HEK293 (cell line): ENCODE measurements around the gene CALML3.

Experiments
- CTCF ChIA-PET: fragments of 350-600 bp; formaldehyde crosslinking; extraction: SDS; loops from one replicate; lab custom pipeline; 2021; ENCODE audit warnings: antibody characterized with exemption; lab: Yijun Ruan, JAX
- POLR2A ChIA-PET: fragments of 300-600 bp; formaldehyde crosslinking; extraction: SDS; loops from one replicate; lab custom pipeline; 2020; ENCODE audit warnings: antibody characterized with exemption, inconsistent platforms; lab: Yijun Ruan, JAX
- H3K27ac ChIP-seq: fragments of 200-500 bp; sonication (Bioruptor generic); 2 replicates; pipeline ENCODE4 v1.5.1; 2014; ENCODE audit warnings: low read depth, low read length, control low read depth, inconsistent platforms; ENCODE audit errors: extremely low read depth
- H3K36me3 ChIP-seq, 2 experiments: fragments of 200-500 bp in 1 of 2; sonication (Bioruptor generic) in 1 of 2; 1 replicate in 1 of 2; 2 replicates in 1 of 2; pipeline ENCODE4 v1.5.1; 2014 to 2017; ENCODE audit warnings: inconsistent platforms in 2 of 2, low read length in 2 of 2; ENCODE audit not compliant: control insufficient read depth in 2 of 2, insufficient read depth in 1 of 2
- H3K4me1 ChIP-seq: fragments of 200-500 bp; sonication (Bioruptor generic); 2 replicates; pipeline ENCODE4 v1.5.1; 2014; ENCODE audit warnings: mild to moderate bottlenecking, low read length, inconsistent platforms; ENCODE audit not compliant: control insufficient read depth, insufficient read depth
- H3K4me3 ChIP-seq: 2 replicates; pipeline ENCODE4 v1.5.1; 2011; ENCODE audit warnings: low read depth, mild to moderate bottlenecking, control low read depth, low read length, moderate library complexity
- H3K9me3 ChIP-seq: fragments of 200-500 bp; sonication (Bioruptor generic); 2 replicates; pipeline ENCODE4 v1.5.1; 2014; ENCODE audit warnings: low read depth, low read length, inconsistent platforms; ENCODE audit not compliant: control insufficient read depth, insufficient read depth
- GLIS2 ChIP-seq: fragments of 450-650 bp; formaldehyde crosslinking; IDR thresholded peaks from 2 replicates; pipeline ENCODE4 v1.5.1; 2016; ENCODE audit warnings: missing biosample characterization, missing genetic modification characterization
- KLF1 ChIP-seq: fragments of 450-650 bp; formaldehyde crosslinking; IDR thresholded peaks from 2 replicates; pipeline ENCODE4 v1.5.1; 2016; ENCODE audit warnings: missing biosample characterization, missing genetic modification characterization
- KLF7 ChIP-seq: fragments of 450-650 bp; formaldehyde crosslinking; IDR thresholded peaks from 2 replicates; pipeline ENCODE4 v1.5.1; 2016; ENCODE audit warnings: missing biosample characterization, missing genetic modification characterization, borderline replicate concordance
- RBAK ChIP-seq: fragments of 450-650 bp; formaldehyde crosslinking; IDR thresholded peaks from 2 replicates; pipeline ENCODE4 v1.5.1; 2016; ENCODE audit warnings: missing biosample characterization, missing genetic modification characterization
- TRIM28 ChIP-seq: IDR thresholded peaks from 2 replicates; pipeline ENCODE4 v1.6.1; 2011; ENCODE audit warnings: low read length, control low read depth, borderline replicate concordance
- ZNF112 ChIP-seq: fragments of 450-650 bp; formaldehyde crosslinking; IDR thresholded peaks from 2 replicates; pipeline ENCODE4 v1.5.0; 2017; ENCODE audit warnings: missing biosample characterization, missing genetic modification characterization
- ZNF121 ChIP-seq: fragments of 450-650 bp; formaldehyde crosslinking; IDR thresholded peaks from 2 replicates; pipeline ENCODE4 v1.5.1; 2016; ENCODE audit warnings: missing biosample characterization, missing genetic modification characterization
- ZNF155 ChIP-seq: fragments of 450-650 bp; formaldehyde crosslinking; IDR thresholded peaks from 2 replicates; pipeline ENCODE4 v1.5.1; 2016; ENCODE audit warnings: missing biosample characterization, missing genetic modification characterization
- ZNF19 ChIP-seq: fragments of 450-650 bp; formaldehyde crosslinking; IDR thresholded peaks from 2 replicates; pipeline ENCODE4; 2016; ENCODE audit warnings: missing biosample characterization, missing genetic modification characterization, low read depth
- ZNF221 ChIP-seq: fragments of 450-650 bp; formaldehyde crosslinking; IDR thresholded peaks from 2 replicates; pipeline ENCODE4 v1.5.1; 2017; ENCODE audit warnings: missing biosample characterization, missing genetic modification characterization, borderline replicate concordance
- ZNF248 ChIP-seq: fragments of 450-650 bp; formaldehyde crosslinking; IDR thresholded peaks from 2 replicates; pipeline ENCODE4 v1.5.1; 2017; ENCODE audit warnings: missing biosample characterization, missing genetic modification characterization
- ZNF292 ChIP-seq: fragments of 450-650 bp; formaldehyde crosslinking; IDR thresholded peaks from 2 replicates; pipeline ENCODE4 v1.5.1; 2016; ENCODE audit warnings: low read depth, missing biosample characterization, missing genetic modification characterization, borderline replicate concordance
- ZNF324 ChIP-seq: fragments of 450-650 bp; formaldehyde crosslinking; IDR thresholded peaks from 2 replicates; pipeline ENCODE4 v1.5.1; 2016; ENCODE audit warnings: missing biosample characterization, missing genetic modification characterization
- ZNF426 ChIP-seq: fragments of 450-650 bp; formaldehyde crosslinking; IDR thresholded peaks from 2 replicates; pipeline ENCODE4 v1.5.1; 2017; ENCODE audit warnings: missing biosample characterization, missing genetic modification characterization, mild to moderate bottlenecking, inconsistent platforms, moderate library complexity
- ZNF514 ChIP-seq: fragments of 450-650 bp; formaldehyde crosslinking; IDR thresholded peaks from 2 replicates; pipeline ENCODE4 v1.5.1; 2016; ENCODE audit warnings: missing biosample characterization, missing genetic modification characterization
- ZNF544 ChIP-seq: fragments of 450-650 bp; formaldehyde crosslinking; IDR thresholded peaks from 2 replicates; pipeline ENCODE4 v1.5.0; 2017; ENCODE audit warnings: missing biosample characterization, missing genetic modification characterization
- ZNF548 ChIP-seq: fragments of 450-650 bp; formaldehyde crosslinking; IDR thresholded peaks from 2 replicates; pipeline ENCODE4 v1.5.1; 2016; ENCODE audit warnings: missing biosample characterization, missing genetic modification characterization
- ZNF561 ChIP-seq: fragments of 450-650 bp; IDR thresholded peaks from 2 replicates; pipeline ENCODE4 v1.5.1; 2018; ENCODE audit warnings: missing biosample characterization, missing genetic modification characterization, borderline replicate concordance
- ZNF621 ChIP-seq: fragments of 450-650 bp; formaldehyde crosslinking; IDR thresholded peaks from 2 replicates; pipeline ENCODE4 v1.5.1; 2017; ENCODE audit warnings: missing biosample characterization, missing genetic modification characterization
- ZNF623 ChIP-seq: fragments of 450-650 bp; formaldehyde crosslinking; IDR thresholded peaks from 2 replicates; pipeline ENCODE4 v1.5.1; 2016; ENCODE audit warnings: missing biosample characterization, missing genetic modification characterization
- ZNF658 ChIP-seq: fragments of 450-650 bp; formaldehyde crosslinking; IDR thresholded peaks from 2 replicates; pipeline ENCODE4; 2016; ENCODE audit warnings: missing biosample characterization, missing genetic modification characterization
- ZNF747 ChIP-seq: fragments of 450-650 bp; formaldehyde crosslinking; IDR thresholded peaks from 2 replicates; pipeline ENCODE4 v1.5.1; 2016; ENCODE audit warnings: missing biosample characterization, missing genetic modification characterization
- ZNF768 ChIP-seq: fragments of 450-650 bp; formaldehyde crosslinking; IDR thresholded peaks from 2 replicates; pipeline ENCODE4 v1.5.1; 2018; ENCODE audit warnings: missing biosample characterization, mild to moderate bottlenecking, missing genetic modification characterization
- TF ChIP-seq, protein P1 (sequence below): fragments of 450-650 bp; formaldehyde crosslinking; IDR thresholded peaks from 2 replicates; pipeline ENCODE4 v1.5.1; 2016; ENCODE audit warnings: missing biosample characterization, missing genetic modification characterization
- TF ChIP-seq, protein P2 (sequence below): fragments of 450-650 bp; formaldehyde crosslinking; IDR thresholded peaks from 2 replicates; pipeline ENCODE4; 2016; ENCODE audit warnings: missing biosample characterization, missing genetic modification characterization
- TF ChIP-seq, protein P3 (sequence below): fragments of 450-650 bp; formaldehyde crosslinking; IDR thresholded peaks from 2 replicates; pipeline ENCODE4 v1.5.1; 2017; ENCODE audit warnings: missing biosample characterization, missing genetic modification characterization
- TF ChIP-seq, protein P4 (sequence below): fragments of 450-650 bp; formaldehyde crosslinking; IDR thresholded peaks from 2 replicates; pipeline ENCODE4 v1.5.1; 2016; ENCODE audit warnings: missing biosample characterization, missing genetic modification characterization

Gene CALML3

DNA sequence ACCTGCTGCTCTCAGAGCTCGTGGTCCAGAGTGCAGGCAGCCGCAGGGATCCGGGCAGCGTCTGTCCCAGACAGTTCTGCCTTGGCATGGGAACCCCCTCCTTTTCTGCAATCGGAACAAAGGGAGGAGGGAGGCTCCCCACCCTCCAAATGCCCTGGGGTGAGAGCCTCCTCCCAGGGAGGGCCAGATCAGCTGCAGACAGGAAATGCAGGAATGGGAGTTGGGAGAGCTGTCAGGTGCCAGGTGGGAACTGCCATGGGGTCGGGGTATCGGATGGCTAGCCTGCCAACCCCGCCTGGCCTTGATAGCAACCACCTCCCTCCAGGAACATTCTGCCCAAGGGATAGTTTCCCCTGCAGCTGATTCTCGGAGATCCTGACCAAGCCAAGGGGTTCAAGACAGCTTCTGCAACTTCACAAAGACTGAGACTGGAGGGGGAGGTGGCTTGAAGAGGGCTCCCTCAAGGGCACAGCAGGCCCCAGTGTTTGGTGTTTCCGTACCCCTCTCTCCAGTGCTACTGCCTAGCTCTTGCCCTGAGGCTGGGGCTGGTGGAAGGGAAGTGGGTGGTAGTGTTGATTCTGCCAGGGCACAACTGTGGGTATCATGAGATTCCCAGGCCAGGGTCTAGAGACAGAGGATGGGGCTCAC, 25.1 kb upstream of the CALML3 start, which contains the start of gene CALML5:
TSS of gene CALML5 (minus strand) at position 78 of the 648 bp plus-strand sequence. CDS start 132 bp downstream, outside the sequence.
- CTCF ChIA-PET, result interaction anchor here (0.6 to 2.8 kb wide), 3 partner anchors 18 to 124 kb away, joined by 3 to 11 read pairs (median 3); no protein-coding TSS in a partner anchor
- Histone ChIP-seq H3K9me3 (no peaks in the 10 kb centered on the region), H3K27ac (no peak within 1 kb of the TSS), H3K36me3 (no peaks in the 10 kb centered on the region), H3K4me3 (no peak within 1 kb of the TSS), H3K4me1 (no peaks in the 10 kb centered on the region)
- TF ChIP-seq ZNF548 (tag by site-specific recombination) (no peak), ZNF248 (tag by site-specific recombination) (no peak), KLF1 (tag by site-specific recombination) (no peak), ZNF324 (tag by site-specific recombination) (no peak), ZNF221 (tag by site-specific recombination) (no peak), ZNF623 (tag by site-specific recombination) (no peak), ZNF544 (no peak), KLF7 (no peak), ZNF561 (tag by site-specific recombination) (no peak), ZNF514 (tag by site-specific recombination) (no peak), ZNF112 (tag by site-specific recombination) (no peak), GLIS2 (tag by site-specific recombination) (no peak), ZNF426 (tag by site-specific recombination) (no peak), ZNF121 (tag by site-specific recombination) (no peak), ZNF292 (tag by site-specific recombination) (no peak)
- TF ChIP-seq, protein P1, sequence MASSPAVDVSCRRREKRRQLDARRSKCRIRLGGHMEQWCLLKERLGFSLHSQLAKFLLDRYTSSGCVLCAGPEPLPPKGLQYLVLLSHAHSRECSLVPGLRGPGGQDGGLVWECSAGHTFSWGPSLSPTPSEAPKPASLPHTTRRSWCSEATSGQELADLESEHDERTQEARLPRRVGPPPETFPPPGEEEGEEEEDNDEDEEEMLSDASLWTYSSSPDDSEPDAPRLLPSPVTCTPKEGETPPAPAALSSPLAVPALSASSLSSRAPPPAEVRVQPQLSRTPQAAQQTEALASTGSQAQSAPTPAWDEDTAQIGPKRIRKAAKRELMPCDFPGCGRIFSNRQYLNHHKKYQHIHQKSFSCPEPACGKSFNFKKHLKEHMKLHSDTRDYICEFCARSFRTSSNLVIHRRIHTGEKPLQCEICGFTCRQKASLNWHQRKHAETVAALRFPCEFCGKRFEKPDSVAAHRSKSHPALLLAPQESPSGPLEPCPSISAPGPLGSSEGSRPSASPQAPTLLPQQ (tag by site-specific recombination), result no peak
- POLR2A ChIA-PET, result no interaction called here

DNA sequence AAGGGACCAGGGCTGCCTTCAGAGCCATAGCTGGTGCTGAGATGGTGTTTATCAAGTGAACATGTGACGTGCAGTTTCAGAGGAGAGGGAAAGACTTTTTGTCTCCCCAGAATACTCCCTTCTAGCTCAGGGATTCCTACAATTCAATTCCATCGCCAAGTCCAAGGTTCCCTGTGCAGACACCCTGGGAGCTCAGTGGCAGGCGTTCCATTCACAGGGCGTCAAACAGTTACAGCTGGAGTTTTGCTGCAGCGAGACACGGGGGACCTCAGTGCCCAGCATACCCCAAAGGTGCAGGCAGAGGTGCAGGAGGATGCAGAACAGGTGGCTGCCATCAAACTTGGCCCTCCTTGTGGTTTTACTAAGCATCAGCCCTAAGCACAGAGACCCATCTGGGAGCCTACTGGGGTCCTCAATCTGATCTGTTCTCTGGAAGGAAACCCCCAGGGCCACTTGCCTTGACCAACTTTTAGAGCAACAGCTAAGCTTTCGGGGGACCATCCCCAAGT, 24.5 kb upstream of the CALML3 start:
- Histone ChIP-seq H3K36me3 (no peaks in the 10 kb centered on the region), H3K9me3 (no peaks in the 10 kb centered on the region), H3K4me1 (no peaks in the 10 kb centered on the region), H3K4me3 (no peak overlapping the region), H3K27ac (no peak overlapping the region)
- ChIA-PET POLR2A (no interaction called here), CTCF (interaction anchor here (0.6 to 2.8 kb wide), 3 partner anchors 17 to 123 kb away, joined by 3 to 11 read pairs (median 3); no protein-coding TSS in a partner anchor)
- TF ChIP-seq ZNF324 (tag by site-specific recombination), result no peak
- no peak for TF ChIP-seq ZNF19 (tag by site-specific recombination)
- no peak for TF ChIP-seq ZNF621 (tag by site-specific recombination)
- no peak for TF ChIP-seq ZNF658 (tag by site-specific recombination)
- no peak for TF ChIP-seq RBAK
- TF ChIP-seq TRIM28, result no peak
- TF ChIP-seq, protein P2, sequence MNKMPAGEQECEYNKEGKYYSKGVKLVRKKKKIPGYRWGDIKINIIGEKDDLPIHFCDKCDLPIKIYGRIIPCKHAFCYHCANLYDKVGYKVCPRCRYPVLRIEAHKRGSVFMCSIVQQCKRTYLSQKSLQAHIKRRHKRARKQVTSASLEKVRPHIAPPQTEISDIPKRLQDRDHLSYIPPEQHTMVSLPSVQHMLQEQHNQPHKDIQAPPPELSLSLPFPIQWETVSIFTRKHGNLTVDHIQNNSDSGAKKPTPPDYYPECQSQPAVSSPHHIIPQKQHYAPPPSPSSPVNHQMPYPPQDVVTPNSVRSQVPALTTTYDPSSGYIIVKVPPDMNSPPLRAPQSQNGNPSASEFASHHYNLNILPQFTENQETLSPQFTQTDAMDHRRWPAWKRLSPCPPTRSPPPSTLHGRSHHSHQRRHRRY (tag by site-specific recombination), result no peak
- TF ChIP-seq ZNF747 (tag by site-specific recombination), result no peak
- TF ChIP-seq ZNF155 (tag by site-specific recombination), result no peak
- TF ChIP-seq, protein P3, sequence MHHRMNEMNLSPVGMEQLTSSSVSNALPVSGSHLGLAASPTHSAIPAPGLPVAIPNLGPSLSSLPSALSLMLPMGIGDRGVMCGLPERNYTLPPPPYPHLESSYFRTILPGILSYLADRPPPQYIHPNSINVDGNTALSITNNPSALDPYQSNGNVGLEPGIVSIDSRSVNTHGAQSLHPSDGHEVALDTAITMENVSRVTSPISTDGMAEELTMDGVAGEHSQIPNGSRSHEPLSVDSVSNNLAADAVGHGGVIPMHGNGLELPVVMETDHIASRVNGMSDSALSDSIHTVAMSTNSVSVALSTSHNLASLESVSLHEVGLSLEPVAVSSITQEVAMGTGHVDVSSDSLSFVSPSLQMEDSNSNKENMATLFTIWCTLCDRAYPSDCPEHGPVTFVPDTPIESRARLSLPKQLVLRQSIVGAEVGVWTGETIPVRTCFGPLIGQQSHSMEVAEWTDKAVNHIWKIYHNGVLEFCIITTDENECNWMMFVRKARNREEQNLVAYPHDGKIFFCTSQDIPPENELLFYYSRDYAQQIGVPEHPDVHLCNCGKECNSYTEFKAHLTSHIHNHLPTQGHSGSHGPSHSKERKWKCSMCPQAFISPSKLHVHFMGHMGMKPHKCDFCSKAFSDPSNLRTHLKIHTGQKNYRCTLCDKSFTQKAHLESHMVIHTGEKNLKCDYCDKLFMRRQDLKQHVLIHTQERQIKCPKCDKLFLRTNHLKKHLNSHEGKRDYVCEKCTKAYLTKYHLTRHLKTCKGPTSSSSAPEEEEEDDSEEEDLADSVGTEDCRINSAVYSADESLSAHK (tag by site-specific recombination), result no peak
- TF ChIP-seq, protein P4, sequence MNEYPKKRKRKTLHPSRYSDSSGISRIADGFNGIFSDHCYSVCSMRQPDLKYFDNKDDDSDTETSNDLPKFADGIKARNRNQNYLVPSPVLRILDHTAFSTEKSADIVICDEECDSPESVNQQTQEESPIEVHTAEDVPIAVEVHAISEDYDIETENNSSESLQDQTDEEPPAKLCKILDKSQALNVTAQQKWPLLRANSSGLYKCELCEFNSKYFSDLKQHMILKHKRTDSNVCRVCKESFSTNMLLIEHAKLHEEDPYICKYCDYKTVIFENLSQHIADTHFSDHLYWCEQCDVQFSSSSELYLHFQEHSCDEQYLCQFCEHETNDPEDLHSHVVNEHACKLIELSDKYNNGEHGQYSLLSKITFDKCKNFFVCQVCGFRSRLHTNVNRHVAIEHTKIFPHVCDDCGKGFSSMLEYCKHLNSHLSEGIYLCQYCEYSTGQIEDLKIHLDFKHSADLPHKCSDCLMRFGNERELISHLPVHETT (tag by site-specific recombination), result no peak
- TF ChIP-seq ZNF768 (tag by site-specific recombination), result no peak
